Endothelial cell of umbilical vein (primary cell): ENCODE results near the gene PRLR.

Experiments used
- EZH2 ChIP-seq: IDR thresholded peaks from 2 replicates; pipeline ENCODE4 v1.6.1; 2012; ENCODE audit warnings: borderline replicate concordance, low read depth, mild to moderate bottlenecking, moderate library complexity, low read length, inconsistent platforms; ENCODE audit not compliant: severe bottlenecking
- JUN ChIP-seq: IDR thresholded peaks from 2 replicates; pipeline ENCODE4 v1.6.1; 2011; ENCODE audit warnings: borderline replicate concordance, low read depth; ENCODE audit not compliant: insufficient read length, insufficient read depth
- MYC ChIP-seq: IDR thresholded peaks from one replicate; pipeline ENCODE4 v1.6.1; 2011; ENCODE audit warnings: mild to moderate bottlenecking, low read depth, low read length
- POLR2A ChIP-seq: IDR thresholded peaks from 2 replicates; pipeline ENCODE4 v1.6.1; 2012; ENCODE audit warnings: low read depth, mild to moderate bottlenecking, control low read depth, low read length
- POLR2AphosphoS5 ChIP-seq: IDR thresholded peaks from 2 replicates; pipeline ENCODE4 v1.6.1; 2012; ENCODE audit warnings: low read depth, mild to moderate bottlenecking, control low read depth, low read length, moderate library complexity; ENCODE audit not compliant: insufficient read depth
- TF ChIP-seq, protein P1 (sequence below), 2 donors: IDR thresholded peaks; 1 replicate in 1 of 2; 2 replicates in 1 of 2; pipeline ENCODE4 v1.5.1; 2011; ENCODE audit warnings: low read length in 2 of 2, mild to moderate bottlenecking in 2 of 2, moderate library complexity in 2 of 2, control low read depth in 1 of 2, inconsistent platforms in 1 of 2, low read depth in 1 of 2; ENCODE audit not compliant: insufficient read depth in 1 of 2; ENCODE audit errors: extremely low read depth in 1 of 2
- TF ChIP-seq, protein P2 (sequence below): IDR thresholded peaks from 2 replicates; pipeline ENCODE4 v1.6.1; 2011; ENCODE audit not compliant: insufficient read depth, insufficient read length

DNA sequence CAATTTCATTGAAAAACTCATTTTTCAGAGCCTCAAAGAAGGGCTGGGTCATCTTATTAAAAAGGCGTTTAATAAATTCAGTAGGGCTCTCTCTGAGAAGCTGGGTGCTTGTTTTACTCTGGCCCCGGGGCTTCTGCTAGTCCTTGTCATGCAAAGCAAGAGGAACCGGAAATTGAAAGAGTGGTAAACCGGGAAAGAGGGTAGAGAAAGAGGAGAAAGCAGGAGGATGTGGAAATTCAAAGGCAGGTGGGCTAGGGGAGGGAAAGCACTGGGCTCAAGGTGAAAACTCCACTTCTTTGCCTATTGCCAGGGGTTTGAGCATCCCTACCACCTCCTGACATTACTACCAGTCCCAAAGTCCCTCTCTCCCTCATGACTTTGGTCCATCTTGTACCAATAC lies 118.0 kb downstream of the PRLR start:
- TF ChIP-seq, protein P1, sequence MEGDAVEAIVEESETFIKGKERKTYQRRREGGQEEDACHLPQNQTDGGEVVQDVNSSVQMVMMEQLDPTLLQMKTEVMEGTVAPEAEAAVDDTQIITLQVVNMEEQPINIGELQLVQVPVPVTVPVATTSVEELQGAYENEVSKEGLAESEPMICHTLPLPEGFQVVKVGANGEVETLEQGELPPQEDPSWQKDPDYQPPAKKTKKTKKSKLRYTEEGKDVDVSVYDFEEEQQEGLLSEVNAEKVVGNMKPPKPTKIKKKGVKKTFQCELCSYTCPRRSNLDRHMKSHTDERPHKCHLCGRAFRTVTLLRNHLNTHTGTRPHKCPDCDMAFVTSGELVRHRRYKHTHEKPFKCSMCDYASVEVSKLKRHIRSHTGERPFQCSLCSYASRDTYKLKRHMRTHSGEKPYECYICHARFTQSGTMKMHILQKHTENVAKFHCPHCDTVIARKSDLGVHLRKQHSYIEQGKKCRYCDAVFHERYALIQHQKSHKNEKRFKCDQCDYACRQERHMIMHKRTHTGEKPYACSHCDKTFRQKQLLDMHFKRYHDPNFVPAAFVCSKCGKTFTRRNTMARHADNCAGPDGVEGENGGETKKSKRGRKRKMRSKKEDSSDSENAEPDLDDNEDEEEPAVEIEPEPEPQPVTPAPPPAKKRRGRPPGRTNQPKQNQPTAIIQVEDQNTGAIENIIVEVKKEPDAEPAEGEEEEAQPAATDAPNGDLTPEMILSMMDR (IDR thresholded peaks at IDR 0.05; ENCODE audit: extremely low read depth in 1 of 2, insufficient read depth in 1 of 2, low read depth in 1 of 2, low read length in 2 of 2), result no peak
- no peak for TF ChIP-seq POLR2A
- no peak for TF ChIP-seq EZH2
- TF ChIP-seq POLR2AphosphoS5, result no peak
- no peak for TF ChIP-seq MYC
- TF ChIP-seq, protein P2, sequence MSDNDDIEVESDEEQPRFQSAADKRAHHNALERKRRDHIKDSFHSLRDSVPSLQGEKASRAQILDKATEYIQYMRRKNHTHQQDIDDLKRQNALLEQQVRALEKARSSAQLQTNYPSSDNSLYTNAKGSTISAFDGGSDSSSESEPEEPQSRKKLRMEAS, result no peak
- no peak for TF ChIP-seq JUN
